ENCODE data around the gene RPH3AL. TPM values are rescaled to one million over a fixed set of nuclear protein-coding genes. Genes with fewer than 3 reads are reported as not detected.

The RPH3AL gene
- total and polyA plus RNA-seq, 10 donors, result 4.8 to 182 (median 49.1) TPM

DNA sequence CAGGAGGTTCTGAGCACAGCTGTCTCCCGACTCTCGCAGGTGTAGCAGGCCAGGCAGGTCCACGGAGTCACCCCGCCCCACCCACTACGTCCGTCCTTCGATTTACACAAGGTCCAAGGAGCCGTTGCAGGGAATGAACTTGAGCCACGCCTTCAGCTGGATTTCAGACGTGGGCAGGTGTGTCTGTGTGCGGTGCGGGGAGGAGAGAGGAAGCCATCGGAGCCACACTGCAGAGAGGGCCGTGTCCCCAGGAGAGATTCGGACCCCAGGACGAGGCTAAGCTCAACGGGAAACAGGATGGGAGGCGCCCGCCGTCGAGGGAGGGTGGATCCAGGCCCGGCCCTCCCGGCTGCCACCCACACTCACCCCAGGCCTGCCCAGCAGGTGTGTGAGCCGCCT is 50.3 kb downstream of the RPH3AL start:
- WGBS, 5 donors, result 64 to 75% (median 71%) methylated on average over 23 to 24 of the region's 24 CpGs
- Histone ChIP-seq H3K4me1 (peaks cover 0 to 29% (median 10%) of the 10 kb centered on the region in 6 donors), H3K9me3 (no peaks in the 10 kb centered on the region), H3K27me3 (replicated peaks in 1 of 7) (peaks cover 0 to 5% (median 0%) of the 10 kb centered on the region in 7 donors), H3K36me3 (peaks cover 0 to 19% (median 0%) of the 10 kb centered on the region in 6 donors), H3K27ac (peak overlapping the region; percentile 48 to 79 (median 64)), H3K4me3 (no peak overlapping the region)
- TF ChIP-seq POLR2A (IDR thresholded peaks at IDR 0.05) (no peak), POLR2AphosphoS5 (IDR thresholded peaks at IDR 0.05) (peak in 2 of 3 donors; percentile 42 to 61)
- intact Hi-C loops (cut with DNase I; ENCODE audit: low total_unique reads), result no loop called here
- DNase-seq, result no peak

DNA sequence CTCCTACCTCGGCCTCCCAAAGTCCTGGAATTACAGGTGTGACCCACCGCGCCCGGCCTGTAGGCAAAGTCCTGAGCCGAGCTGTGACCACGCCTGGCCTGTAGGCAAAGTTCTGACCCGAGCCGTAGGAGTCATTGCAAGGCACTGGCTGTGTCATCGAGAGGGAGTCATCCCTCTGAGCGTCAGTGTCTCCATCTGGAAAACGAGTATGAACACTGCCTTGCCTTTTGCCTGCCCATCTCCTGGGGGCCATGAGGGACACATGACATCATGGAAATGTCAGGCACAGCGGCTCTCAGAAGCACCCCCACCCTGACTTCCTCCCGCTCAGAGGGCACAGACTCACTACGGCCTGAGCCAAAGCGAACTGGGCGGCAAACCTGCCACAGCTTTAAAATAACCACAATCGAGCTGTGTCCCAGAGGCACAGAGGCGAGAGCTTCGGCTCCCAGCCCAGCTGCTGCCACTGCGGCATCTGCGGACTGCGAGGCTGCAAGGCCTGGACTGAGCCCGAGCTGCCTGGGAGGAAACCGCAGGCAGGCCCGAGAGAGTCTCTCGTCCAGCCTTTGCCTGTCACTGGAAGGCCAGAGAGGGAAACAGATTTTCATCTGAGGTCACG is 50.8 kb downstream of the RPH3AL start:
- H3K27ac ChIP-seq, result peak overlapping the region; percentile 48 to 79 (median 64)

DNA sequence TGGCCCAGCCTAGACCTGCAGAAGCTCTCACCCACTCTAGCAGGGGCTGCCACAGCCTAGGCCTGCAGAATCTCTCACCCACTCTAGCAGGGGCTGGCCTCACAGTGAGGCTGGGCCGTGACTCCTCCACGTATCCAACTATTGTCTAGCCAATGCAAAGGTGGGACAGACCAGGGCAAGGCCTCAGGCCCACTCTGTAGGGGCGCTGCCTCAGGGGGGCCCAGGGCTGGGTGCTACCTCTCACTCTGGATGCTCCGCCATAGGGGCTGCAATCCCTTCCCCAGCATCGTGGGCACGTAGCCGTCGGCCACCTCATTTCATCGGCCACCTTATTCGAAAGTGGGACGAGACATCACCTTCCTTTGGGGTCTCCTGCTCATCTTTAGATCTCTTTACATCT is 51.7 kb downstream of the RPH3AL start:
- no peak for TF ChIP-seq POLR2A (IDR thresholded peaks at IDR 0.05)
- no peak for TF ChIP-seq POLR2AphosphoS5 (IDR thresholded peaks at IDR 0.05)
- TF ChIP-seq, protein P1, sequence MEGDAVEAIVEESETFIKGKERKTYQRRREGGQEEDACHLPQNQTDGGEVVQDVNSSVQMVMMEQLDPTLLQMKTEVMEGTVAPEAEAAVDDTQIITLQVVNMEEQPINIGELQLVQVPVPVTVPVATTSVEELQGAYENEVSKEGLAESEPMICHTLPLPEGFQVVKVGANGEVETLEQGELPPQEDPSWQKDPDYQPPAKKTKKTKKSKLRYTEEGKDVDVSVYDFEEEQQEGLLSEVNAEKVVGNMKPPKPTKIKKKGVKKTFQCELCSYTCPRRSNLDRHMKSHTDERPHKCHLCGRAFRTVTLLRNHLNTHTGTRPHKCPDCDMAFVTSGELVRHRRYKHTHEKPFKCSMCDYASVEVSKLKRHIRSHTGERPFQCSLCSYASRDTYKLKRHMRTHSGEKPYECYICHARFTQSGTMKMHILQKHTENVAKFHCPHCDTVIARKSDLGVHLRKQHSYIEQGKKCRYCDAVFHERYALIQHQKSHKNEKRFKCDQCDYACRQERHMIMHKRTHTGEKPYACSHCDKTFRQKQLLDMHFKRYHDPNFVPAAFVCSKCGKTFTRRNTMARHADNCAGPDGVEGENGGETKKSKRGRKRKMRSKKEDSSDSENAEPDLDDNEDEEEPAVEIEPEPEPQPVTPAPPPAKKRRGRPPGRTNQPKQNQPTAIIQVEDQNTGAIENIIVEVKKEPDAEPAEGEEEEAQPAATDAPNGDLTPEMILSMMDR (IDR thresholded peaks at IDR 0.05 in 8 of 11, conservative IDR thresholded peaks at IDR 0.05 in 3 of 11), result no peak
- H3K27me3 ChIP-seq (replicated peaks in 1 of 7), result peaks cover 0 to 5% (median 0%) of the 10 kb centered on the region in 7 donors
- DNase-seq, result peak; percentile 48
- H3K36me3 ChIP-seq, result peaks cover 0 to 29% (median 0%) of the 10 kb centered on the region in 6 donors
- WGBS, 5 donors, result 87 to 99% (median 95%) methylated on average over 11 of the region's 11 CpGs
- no peak overlapping the region for H3K27ac ChIP-seq
- no peaks in the 10 kb centered on the region for H3K9me3 ChIP-seq
- H3K4me3 ChIP-seq, result no peak overlapping the region
- H3K4me1 ChIP-seq, result peaks cover 0 to 27% (median 7%) of the 10 kb centered on the region in 6 donors
- intact Hi-C loops (cut with DNase I; ENCODE audit: low total_unique reads), result no loop called here

More for the DNA sequence above, 50.8 kb downstream of the RPH3AL start:
- intact Hi-C loops (cut with DNase I; ENCODE audit: low total_unique reads), result no loop called here
- Histone ChIP-seq H3K27me3 (replicated peaks in 1 of 7) (peaks cover 0 to 5% (median 0%) of the 10 kb centered on the region in 7 donors), H3K36me3 (peaks cover 0 to 24% (median 0%) of the 10 kb centered on the region in 6 donors), H3K4me3 (no peak overlapping the region), H3K9me3 (no peaks in the 10 kb centered on the region), H3K4me1 (peaks cover 0 to 27% (median 9%) of the 10 kb centered on the region in 6 donors)
- DNase-seq, result no peak
- 71 to 80% (median 76%) methylated on average over 23 to 27 of the region's 27 CpGs for WGBS, 5 donors
- TF ChIP-seq POLR2A (IDR thresholded peaks at IDR 0.05), result no peak
- peak in 1 of 3 donors; percentile 38 for TF ChIP-seq POLR2AphosphoS5 (IDR thresholded peaks at IDR 0.05)

DNA sequence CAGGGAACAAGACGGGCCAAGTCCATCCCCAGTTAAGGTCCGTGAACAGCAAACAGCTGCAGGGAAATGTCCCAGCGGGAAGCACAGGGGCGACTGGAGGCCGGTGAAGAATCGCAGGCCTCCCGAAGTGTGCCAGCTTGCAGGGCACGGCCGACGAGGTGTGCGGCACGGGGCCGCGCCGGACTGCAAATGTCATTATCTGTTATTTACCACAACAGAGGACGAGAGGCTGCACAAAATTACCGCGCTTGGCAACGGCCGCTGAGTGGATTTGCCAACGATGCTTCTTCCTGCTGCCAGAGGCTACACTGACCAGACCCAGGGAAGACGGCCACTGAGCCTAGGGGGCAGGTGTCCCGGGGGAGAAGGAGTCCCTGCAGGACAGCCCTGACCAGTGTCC is 53.1 kb downstream of the RPH3AL start:
- 84 to 87% (median 85%) methylated on average over 16 to 23 of the region's 23 CpGs for WGBS, 5 donors
- intact Hi-C loops (cut with DNase I; ENCODE audit: low total_unique reads), result no loop called here
- Histone ChIP-seq H3K4me3 (no peak overlapping the region), H3K36me3 (peaks cover 0 to 29% (median 0%) of the 10 kb centered on the region in 6 donors), H3K27me3 (replicated peaks in 1 of 7) (peaks cover 0 to 4% (median 0%) of the 10 kb centered on the region in 7 donors), H3K27ac (no peak overlapping the region), H3K4me1 (peaks cover 0 to 26% (median 7%) of the 10 kb centered on the region in 6 donors), H3K9me3 (no peaks in the 10 kb centered on the region)
- TF ChIP-seq POLR2AphosphoS5 (IDR thresholded peaks at IDR 0.05) (no peak), POLR2A (IDR thresholded peaks at IDR 0.05) (no peak)
- TF ChIP-seq, protein P1 (IDR thresholded peaks at IDR 0.05 in 8 of 11, conservative IDR thresholded peaks at IDR 0.05 in 3 of 11), result no peak
- peak; percentile 45 for DNase-seq

DNA sequence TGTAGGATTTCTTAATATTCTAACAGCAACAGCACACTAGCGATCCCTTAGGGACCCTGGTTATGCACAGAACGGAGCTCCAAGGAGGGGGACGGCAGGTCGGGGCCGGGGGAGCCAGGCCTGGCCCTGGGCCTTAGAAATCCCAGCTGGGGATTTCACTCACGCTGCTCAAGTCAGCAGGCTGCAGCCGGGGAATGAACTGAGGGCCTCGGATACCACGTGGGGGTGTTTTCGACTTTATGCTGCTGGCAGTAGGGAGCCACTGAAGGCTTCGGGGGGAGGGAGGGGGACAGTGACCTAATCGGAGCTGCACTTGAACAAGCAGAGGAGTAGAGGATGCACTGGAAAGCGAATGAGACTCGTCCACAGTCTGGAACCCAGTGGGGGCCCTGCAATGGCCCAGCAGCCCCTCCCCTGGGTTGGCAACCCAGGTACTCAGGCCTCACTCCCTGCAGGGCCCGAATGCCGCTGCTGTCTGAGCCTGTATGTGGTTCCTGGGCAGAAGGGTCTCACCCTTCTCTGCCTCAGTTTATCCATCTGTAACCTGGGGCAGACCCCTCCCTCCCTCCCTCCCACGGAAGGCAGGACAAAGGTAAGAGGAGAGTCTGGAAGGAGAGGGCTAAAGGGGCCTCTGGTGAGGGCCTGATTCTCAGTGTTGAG is 53.7 kb downstream of the RPH3AL start:
- peaks cover 0 to 21% (median 4%) of the 10 kb centered on the region in 6 donors for H3K4me1 ChIP-seq
- H3K4me3 ChIP-seq, result no peak overlapping the region
- no peak for TF ChIP-seq POLR2AphosphoS5 (IDR thresholded peaks at IDR 0.05)
- TF ChIP-seq, protein P1 (IDR thresholded peaks at IDR 0.05 in 8 of 11, conservative IDR thresholded peaks at IDR 0.05 in 3 of 11), result no peak
- TF ChIP-seq POLR2A (IDR thresholded peaks at IDR 0.05), result no peak
- no peak overlapping the region for H3K27ac ChIP-seq
- no peaks in the 10 kb centered on the region for H3K9me3 ChIP-seq
- WGBS, 5 donors, result 76 to 90% (median 84%) methylated on average over 16 to 17 of the region's 17 CpGs
- intact Hi-C loops (cut with DNase I; ENCODE audit: low total_unique reads), result no loop called here
- peaks cover 0 to 29% (median 0%) of the 10 kb centered on the region in 6 donors for H3K36me3 ChIP-seq
- DNase-seq, result peak; percentile 57
- no peaks in the 10 kb centered on the region for H3K27me3 ChIP-seq (replicated peaks in 1 of 7)
